HG03025 (cell line): ENCODE measurements around the gene UBAC1.

Experiments
- ATAC-seq: cut with Tn5 transposase; IDR thresholded peaks from one replicate; pipeline ENCODE4 v1.9.1; 2021; ENCODE audit warnings: mild to moderate bottlenecking, moderate library complexity; ENCODE audit not compliant: unreplicated experiment, low FRiP score

The UBAC1 gene

GRCh38 chr9:135887585-135888050 lies 73.6 kb downstream of the UBAC1 start:
- no peak for ATAC-seq

DNA sequence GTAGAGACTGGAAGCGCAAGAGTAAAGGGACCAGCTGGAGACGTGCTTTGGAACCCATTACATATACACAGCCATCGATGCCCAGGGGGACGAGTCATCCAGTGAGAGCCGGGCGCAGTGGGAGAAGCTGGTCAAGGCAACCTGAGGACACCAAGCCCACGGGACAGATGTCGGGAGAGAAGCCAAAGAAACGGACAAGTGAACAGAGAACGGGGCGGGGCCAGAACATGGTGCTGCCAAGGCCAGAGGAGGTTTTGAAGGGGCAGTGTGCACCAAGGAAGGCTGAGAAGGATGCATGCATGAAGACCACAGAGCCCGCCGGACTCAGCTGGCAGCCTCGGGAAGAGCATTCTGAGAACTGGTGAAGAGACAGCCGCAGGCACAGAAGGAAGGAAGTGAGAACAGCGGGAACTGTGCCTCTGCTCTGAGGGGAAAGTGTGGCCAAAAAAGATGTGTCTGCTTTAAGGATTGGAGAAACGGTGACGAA lies 74.1 kb downstream of the UBAC1 start:
- ATAC-seq: no peak

DNA sequence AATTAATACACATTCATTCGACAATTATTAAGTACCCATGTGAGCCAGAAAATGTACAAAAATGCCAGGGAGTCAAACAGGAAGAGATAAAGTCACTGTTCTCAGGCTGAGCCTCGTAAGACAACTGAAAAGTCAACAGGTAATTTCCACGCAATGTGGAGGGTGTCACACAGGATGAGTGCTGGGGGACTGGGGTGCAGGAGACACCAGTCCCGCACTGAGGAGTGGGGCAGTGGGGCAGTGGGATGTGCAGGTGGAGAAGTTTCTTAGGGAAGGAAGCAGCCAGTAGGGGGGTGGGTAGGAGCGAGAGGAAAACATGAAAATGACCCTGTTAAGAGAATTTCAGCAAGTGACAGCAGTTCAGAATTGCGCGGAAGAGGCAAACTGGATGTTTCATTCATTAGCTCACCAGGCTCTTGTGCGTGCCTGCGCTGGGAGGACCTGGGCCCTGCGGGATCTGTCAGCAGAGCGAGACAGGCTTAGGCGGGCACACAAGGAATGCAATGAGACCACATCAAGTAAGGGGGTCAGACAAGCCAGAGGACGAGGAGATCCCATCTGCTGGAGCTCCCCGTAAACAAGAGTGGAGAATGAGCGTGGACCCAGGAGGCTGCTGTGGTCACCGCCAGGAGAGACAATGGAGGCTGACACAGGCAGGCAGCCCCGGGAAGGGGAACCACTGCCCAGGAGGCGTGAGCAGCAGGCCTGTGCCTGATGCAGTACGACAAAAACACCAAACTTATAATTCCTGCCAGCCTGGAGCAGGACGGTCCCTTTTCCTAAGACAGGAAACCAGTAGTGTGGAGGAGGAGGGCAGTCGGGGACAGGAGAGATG lies 74.8 kb downstream of the UBAC1 start:
- no peak for ATAC-seq

DNA sequence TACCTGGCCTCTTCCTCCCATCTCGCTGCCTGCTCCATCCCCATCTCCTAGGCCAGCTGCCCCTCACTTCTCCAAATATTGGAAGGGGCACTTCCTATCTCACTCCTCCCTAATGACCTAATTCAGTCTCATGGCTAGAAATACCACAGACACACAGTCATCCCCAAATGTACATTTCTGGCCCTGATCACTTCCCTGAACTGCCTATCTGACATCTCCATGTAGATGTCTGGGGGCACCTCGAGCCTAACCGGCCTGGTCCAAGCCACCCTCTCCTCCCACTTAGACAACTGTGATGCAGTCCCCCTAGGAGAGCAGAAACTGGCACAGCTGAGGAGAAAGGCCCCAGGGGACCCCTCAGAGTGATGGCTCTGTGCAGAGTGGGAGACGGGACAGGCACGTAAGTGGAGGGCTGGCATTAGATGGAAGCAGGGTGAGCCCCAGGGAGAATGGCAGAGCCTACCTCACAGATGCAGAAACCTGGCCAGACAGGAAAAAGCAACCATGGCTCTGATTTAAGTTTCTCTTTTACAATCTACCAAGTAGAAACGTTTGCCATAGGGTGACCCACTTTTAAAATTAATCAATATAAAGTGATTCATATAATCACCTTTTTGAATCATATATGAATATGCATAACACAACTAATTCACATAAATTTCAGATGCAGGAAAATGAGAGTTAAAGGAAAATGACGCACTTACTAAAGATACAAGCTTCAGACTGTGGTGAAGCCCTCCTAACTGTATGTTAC lies 75.9 kb downstream of the UBAC1 start:
- ATAC-seq: no peak

DNA sequence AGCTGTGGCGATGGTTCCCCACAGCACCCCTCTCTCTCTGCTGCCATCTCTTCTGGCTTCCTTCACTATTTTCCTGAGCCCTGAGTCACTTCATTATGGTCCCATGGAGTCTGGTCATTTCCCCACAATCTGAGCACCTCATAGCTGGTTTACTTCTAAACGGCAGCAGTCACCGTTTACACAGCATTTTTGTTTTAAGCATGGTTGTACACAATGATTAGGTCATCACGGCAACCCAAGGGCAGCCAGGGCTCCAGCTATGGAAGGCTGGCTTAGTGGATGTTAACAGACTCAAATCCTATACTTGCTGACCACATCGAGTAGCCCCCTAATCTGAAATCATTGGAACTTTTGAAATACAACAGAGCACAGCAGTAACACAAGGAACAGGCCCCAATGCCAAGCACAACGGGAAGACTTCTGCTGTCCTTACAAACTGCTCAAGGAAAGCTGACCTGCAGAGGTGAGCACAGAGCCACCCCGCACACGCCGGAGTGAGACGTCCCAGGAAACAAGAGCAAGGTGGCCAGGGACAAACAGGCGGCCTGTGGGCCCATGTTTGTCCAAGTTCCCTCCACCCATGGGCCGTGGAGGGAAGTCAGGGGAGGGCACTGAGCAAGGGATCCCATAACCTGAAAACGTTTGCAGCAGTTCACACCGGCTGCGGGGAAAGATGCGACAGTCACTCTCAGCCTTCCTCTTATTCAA lies 76.7 kb downstream of the UBAC1 start:
- no peak for ATAC-seq

GRCh38 chr9:135883410-135884089 lies 77.6 kb downstream of the UBAC1 start:
- ATAC-seq: no peak
